ENCODE measurements around the gene STN1.

The STN1 gene

GRCh38 chr10:103916876-103917275 lies 1.1 kb downstream of the STN1 start:
- H3K4me3 ChIP-seq (ENCODE audit: control insufficient read depth, low read depth, low read length) = peak overlapping the region; percentile 46; the same call in 1 of the 2 replicates
- no peak for TF ChIP-seq CTCF (IDR thresholded peaks at IDR 0.05; ENCODE audit: control insufficient read depth, insufficient read depth, low read depth, low read length, missing control alignments)
- no peak for DNase-seq (ENCODE audit: low read depth)

GRCh38 chr10:103916254-103916653 lies 1.7 kb downstream of the STN1 start:
- H3K4me3 ChIP-seq (ENCODE audit: control insufficient read depth, low read depth, low read length) = no peak overlapping the region
- TF ChIP-seq CTCF (IDR thresholded peaks at IDR 0.05; ENCODE audit: control insufficient read depth, insufficient read depth, low read depth, low read length, missing control alignments) = no peak

DNA sequence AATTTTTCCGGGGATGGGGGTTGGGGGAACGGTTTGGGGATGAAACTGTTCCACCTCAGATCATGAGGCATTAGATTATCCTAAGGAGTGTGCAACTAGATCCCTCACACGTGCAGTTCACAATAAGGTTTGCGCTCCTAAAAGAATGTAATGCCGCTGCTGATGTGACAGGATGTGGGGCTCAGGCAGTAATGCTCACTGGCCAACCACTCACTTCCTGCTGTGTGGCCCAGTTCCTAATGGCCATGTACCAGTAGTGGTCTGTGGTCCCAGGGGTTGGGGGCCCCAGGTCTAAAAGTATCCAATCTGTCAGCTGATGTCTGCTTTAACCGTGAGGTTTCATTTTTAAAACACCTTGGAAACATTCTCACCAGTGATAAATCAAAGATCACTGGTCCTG lies 2.2 kb downstream of the STN1 start:
- DNase-seq (ENCODE audit: low read depth) = no peak
- no peak for TF ChIP-seq CTCF (IDR thresholded peaks at IDR 0.05; ENCODE audit: control insufficient read depth, insufficient read depth, low read depth, low read length, missing control alignments)
- no peak overlapping the region for H3K4me3 ChIP-seq (ENCODE audit: control insufficient read depth, low read depth, low read length)

More at GRCh38 chr10:103916254-103916653, 1.7 kb downstream of the STN1 start:
- no peak for DNase-seq (ENCODE audit: low read depth)

DNA sequence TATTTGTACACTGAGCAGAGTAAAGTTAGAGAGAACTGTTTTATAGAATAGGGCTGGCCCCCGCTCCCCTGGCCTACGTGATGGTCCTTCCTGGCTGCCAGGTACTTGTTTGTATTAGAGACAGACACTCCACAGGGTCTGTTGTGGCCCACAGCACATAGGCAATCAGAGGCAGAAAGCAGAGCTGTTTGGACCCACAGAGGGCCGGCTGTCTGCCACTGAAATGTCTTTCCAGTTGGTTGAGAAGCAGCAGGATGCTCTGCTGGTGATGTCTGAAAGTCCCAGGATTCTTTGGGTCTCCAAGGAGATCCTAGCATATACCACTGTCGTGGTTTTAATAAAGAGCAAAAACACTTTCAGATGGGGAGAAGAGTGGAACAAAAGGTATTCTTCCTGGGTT lies 5.2 kb downstream of the STN1 start:
- no peak for DNase-seq (ENCODE audit: low read depth)
- no peak overlapping the region for H3K4me3 ChIP-seq (ENCODE audit: control insufficient read depth, low read depth, low read length)
- TF ChIP-seq CTCF (IDR thresholded peaks at IDR 0.05; ENCODE audit: control insufficient read depth, insufficient read depth, low read depth, low read length, missing control alignments) = no peak

GRCh38 chr10:103911021-103911459 lies 6.9 kb downstream of the STN1 start:
- no peak for DNase-seq (ENCODE audit: low read depth)
- H3K4me3 ChIP-seq (ENCODE audit: control insufficient read depth, low read depth, low read length) = no peak overlapping the region
- TF ChIP-seq CTCF (IDR thresholded peaks at IDR 0.05; ENCODE audit: control insufficient read depth, insufficient read depth, low read depth, low read length, missing control alignments) = no peak

DNA sequence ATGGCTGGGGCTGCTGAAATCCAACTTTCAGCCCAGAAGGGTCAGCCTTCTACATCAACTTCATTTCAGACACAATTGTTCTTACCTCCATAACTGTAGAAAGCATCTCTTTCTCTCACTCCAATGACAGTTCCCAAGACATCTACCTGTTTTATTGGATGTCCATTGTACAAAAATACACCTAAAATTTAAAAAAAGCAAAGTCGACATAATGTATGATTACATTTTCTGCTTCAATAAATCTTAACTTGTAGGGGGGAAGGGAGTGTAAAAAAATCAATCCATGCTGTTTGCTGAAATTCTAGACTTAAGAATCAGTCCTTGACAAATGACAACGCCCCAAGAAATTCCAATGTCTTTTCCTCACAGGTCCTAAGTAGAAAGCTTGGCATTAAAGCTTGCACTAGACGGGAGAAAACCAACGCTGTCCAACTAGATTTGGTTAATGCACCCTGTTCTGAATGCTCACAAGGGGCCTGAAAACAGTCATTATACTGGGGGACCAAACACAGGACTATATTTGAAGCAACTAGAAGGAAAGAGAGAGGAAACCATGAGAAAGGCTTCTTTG lies 7.5 kb downstream of the STN1 start:
- DNase-seq (ENCODE audit: low read depth) = no peak
- TF ChIP-seq CTCF (IDR thresholded peaks at IDR 0.05; ENCODE audit: control insufficient read depth, insufficient read depth, low read depth, low read length, missing control alignments) = no peak
- no peak overlapping the region for H3K4me3 ChIP-seq (ENCODE audit: control insufficient read depth, low read depth, low read length)

DNA sequence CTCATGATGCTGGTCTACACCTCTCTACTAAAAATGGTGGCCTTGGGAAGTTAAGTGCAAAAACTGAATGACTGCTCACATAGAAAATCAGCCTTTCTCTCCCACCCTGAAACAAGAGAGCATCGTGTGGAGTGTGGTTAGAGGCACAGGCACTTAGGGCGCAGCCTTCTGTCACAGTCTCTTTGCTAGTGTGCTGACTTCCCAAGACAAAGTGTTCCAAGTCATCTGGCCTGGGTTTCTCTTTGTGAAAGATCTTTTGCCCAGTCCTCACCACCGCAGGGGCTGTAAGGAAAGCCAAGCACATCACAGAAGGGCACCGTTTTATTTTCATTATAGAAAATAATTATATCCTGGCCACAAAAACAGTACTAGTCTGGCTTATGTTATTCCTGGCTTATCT lies 12.5 kb downstream of the STN1 start:
- no peak for TF ChIP-seq CTCF (IDR thresholded peaks at IDR 0.05; ENCODE audit: control insufficient read depth, insufficient read depth, low read depth, low read length, missing control alignments)
- DNase-seq (ENCODE audit: low read depth) = no peak
- no peak overlapping the region for H3K4me3 ChIP-seq (ENCODE audit: control insufficient read depth, low read depth, low read length)
